Measurements from ENCODE around the gene POTEH. TPM values are rescaled to one million over a fixed set of nuclear protein-coding genes. Genes with fewer than 3 reads are reported as not detected.
"Not testable (repeated sequence)": the region's sequence is repeated elsewhere in the genome, so short reads cannot be mapped to it uniquely, and the experiment has no call there.

POTEH gene
- total RNA-seq, 1 experiment from 2014 or later: not detected

DNA sequence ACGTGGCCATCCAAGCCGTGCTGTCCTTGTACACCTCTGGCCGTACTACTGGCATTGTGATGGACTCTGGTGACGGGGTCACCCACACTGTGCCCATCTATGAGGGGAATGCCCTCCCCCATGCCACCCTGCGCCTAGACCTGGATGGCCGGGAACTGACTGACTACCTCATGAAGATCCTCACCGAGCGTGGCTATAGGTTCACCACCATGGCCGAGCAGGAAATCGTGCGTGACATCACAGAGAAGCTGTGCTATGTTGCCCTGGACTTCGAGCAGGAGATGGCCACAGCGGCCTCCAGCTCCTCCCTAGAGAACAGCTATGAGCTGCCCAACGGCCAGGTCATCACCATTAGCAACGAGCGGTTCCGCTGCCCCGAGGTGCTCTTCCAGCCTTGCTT lies 32.1 kb downstream of the POTEH start:
- in situ Hi-C loops (cut with HindIII; ENCODE audit: low pct_unique_long_range_greater_than_20kb, low sequenced_read_pairs); DNase-seq (ENCODE audit: low read depth): not testable (repeated sequence)

GRCh38 chr22:15729209-15729917 lies 39.5 kb downstream of the POTEH start:
- in situ Hi-C loops (cut with HindIII; ENCODE audit: low pct_unique_long_range_greater_than_20kb, low sequenced_read_pairs): not testable (repeated sequence)

GRCh38 chr22:15731023-15731422 lies 41.2 kb downstream of the POTEH start:
- DNase-seq (ENCODE audit: low read depth); in situ Hi-C loops (cut with HindIII; ENCODE audit: low pct_unique_long_range_greater_than_20kb, low sequenced_read_pairs): not testable (repeated sequence)

More at GRCh38 chr22:15729209-15729917, 39.5 kb downstream of the POTEH start:
- DNase-seq (ENCODE audit: low read depth): not testable (repeated sequence)

- DNase-seq (ENCODE audit: low read depth); in situ Hi-C loops (cut with HindIII; ENCODE audit: low pct_unique_long_range_greater_than_20kb, low sequenced_read_pairs): not testable (repeated sequence)
Measured at GRCh38 chr22:15734411-15734810, 44.6 kb downstream of the POTEH start.

DNA sequence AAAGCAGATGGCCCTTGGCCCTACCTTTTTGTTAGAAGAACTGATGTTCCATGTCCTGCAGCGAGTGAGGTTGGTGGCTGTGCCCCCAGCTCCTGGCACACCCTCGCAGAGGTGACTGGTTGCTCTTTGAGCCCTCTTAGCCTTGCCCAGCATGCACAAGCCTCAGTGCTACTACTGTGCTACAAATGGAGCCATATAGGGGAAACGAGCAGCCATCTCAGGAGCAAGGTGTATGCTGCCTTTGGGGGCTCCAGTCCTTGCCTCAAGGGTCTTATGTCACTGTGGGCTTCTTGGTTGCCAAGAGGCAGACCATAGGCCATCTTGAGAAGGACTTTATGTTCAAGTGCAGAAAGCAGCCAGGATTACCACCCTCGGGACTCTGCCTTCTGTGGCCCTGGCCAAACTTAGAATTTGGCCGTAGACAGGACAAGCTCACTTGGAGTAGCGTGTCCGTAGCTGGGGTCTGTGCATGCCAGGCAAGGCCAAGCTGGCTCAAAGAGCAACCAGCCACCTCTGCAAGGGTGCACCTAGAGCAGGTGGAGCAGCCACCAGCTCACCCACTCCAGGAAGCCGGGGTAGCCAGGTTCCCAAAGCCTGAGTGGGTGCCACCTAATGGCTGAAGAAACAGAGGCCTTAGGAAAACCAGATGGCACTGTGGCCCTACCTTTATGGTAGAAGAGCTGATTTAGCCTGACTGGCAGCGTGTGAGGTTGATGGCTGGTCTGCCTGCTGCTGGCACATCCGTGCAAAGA lies 48.5 kb downstream of the POTEH start:
- DNase-seq (ENCODE audit: low read depth); in situ Hi-C loops (cut with HindIII; ENCODE audit: low pct_unique_long_range_greater_than_20kb, low sequenced_read_pairs): not testable (repeated sequence)

DNA sequence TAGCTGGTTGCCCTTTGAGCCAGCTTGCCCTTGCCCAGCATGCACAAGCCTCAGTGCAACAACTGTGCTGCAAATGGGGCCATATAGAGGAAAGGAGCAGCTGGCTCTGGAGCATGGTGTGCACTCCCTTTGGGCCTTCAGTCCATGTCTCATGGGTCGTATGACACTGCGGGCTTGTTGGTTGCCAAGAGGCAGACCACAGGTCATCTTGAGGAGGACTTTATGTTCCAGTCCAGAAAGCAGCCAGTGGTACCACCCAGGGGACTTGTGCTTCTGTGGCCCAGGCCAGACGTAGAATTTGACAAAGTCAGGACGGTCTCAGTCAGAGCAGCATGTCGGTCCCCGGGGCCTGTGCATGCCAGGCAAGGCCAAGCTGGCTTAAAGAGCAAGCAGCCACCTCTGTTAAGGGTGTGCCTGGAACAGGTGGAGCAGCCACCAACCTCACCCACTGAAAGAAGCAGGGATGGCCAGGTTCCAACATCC lies 49.1 kb downstream of the POTEH start:
- in situ Hi-C loops (cut with HindIII; ENCODE audit: low pct_unique_long_range_greater_than_20kb, low sequenced_read_pairs); DNase-seq (ENCODE audit: low read depth): not testable (repeated sequence)

DNA sequence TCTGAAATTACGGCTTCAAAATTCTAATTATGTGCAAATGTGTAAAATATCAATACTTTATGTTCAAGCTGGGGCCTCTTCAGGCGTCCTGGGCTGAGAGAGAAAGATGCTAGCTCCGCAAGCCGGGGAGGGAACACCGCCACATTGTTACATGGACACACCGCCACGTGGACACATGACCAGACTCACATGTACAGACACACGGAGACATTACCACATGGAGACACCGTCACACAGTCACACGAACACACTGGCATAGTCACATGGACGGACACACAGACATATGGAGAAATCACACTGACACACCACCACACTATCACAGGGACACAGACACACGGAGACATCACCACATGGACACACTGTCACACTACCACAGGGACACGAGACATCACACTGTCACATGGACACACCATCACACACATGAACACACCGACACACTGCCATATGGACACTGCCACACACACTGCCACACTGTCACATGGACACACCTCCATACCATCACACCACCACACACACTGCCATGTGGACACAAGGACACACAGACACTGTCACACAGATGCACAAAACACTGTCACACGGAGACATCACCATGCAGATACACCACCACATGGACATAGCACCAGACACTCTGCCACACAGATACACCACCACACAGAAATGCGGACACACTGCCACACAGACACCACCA lies 58.0 kb downstream of the POTEH start:
- in situ Hi-C loops (cut with HindIII; ENCODE audit: low pct_unique_long_range_greater_than_20kb, low sequenced_read_pairs); DNase-seq (ENCODE audit: low read depth): not testable (repeated sequence)

GRCh38 chr22:15749181-15749970 lies 59.5 kb downstream of the POTEH start:
- in situ Hi-C loops (cut with HindIII; ENCODE audit: low pct_unique_long_range_greater_than_20kb, low sequenced_read_pairs); DNase-seq (ENCODE audit: low read depth): not testable (repeated sequence)

GRCh38 chr22:15759443-15760097 lies 69.7 kb downstream of the POTEH start:
- DNase-seq (ENCODE audit: low read depth); in situ Hi-C loops (cut with HindIII; ENCODE audit: low pct_unique_long_range_greater_than_20kb, low sequenced_read_pairs): not testable (repeated sequence)

DNA sequence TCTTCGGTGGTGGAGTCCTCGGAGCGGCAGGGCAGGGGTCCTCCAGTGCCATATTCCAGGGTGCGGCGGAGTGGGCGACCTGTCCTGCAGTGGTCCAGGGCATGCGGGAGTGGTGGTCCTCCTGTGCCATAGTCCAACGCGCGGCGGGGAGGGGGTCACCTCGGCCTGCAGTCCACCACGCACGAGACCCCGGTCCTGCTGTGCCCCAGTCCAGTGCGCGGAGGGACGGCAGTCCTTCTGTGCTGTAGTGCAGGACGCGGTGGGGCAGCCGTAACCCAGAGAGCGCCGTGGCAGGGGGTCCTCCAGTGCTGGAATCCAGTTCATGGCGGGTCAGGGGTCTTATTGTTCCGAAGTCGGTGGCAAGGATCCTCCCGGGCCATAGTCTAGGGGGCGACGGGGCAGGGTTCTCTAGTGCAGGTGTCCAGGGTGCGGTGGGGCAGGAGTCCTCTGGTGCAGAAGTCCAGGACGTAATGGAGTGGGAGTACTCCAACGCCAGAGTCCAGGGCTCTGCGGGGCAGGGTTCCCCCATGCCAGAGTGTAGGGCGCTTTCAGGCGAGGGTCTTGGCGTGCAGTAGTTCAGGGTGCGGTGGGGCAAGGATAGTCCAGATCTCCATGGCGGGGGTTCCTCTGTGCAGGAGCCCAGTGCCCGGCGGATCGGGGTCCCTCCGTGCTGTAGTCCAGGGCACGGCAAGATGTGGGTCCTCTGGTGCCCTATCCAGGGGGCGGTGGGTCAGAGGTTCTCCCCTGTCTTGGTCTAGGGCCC lies 70.7 kb downstream of the POTEH start:
- DNase-seq (ENCODE audit: low read depth); in situ Hi-C loops (cut with HindIII; ENCODE audit: low pct_unique_long_range_greater_than_20kb, low sequenced_read_pairs): not testable (repeated sequence)

GRCh38 chr22:15761151-15761777 lies 71.4 kb downstream of the POTEH start:
- in situ Hi-C loops (cut with HindIII; ENCODE audit: low pct_unique_long_range_greater_than_20kb, low sequenced_read_pairs): not testable (repeated sequence)

GRCh38 chr22:15763559-15763958 lies 73.7 kb downstream of the POTEH start:
- DNase-seq (ENCODE audit: low read depth); in situ Hi-C loops (cut with HindIII; ENCODE audit: low pct_unique_long_range_greater_than_20kb, low sequenced_read_pairs): not testable (repeated sequence)

More at GRCh38 chr22:15761151-15761777, 71.4 kb downstream of the POTEH start:
- not testable (repeated sequence) for DNase-seq (ENCODE audit: low read depth)

Other genes starting within 250 kb of the POTEH start
- not detected in 2 replicates for gene OR11H1, start 161.8 kb upstream of the POTEH start, total RNA-seq (2014; rRNA removed; shearing (Covaris generic); ENCODE audit: low replicate concordance)

Measured in Caki2 (cell line).